HCT116 (cell line): ENCODE results near the gene IL17D. TPM values are rescaled to one million over a fixed set of nuclear protein-coding genes. Genes with fewer than 3 reads are reported as not detected.

Source experiments
- ATAC-seq: fragments of 200-7000 bp; cut with Tn5 transposase; 2 replicates; pipeline ENCODE4 v1.9.1; 2020; ENCODE audit warnings: mild to moderate bottlenecking, moderate library complexity
- Bru-seq: library from RNA; stranded (reverse); fragments of 400-500 nt; gene quantifications from one replicate; lab custom pipeline; 2021; lab: Mats Ljungman, UMichigan
- BruChase-seq, 2 experiments: library from RNA; stranded (reverse); fragments of 400-500 nt; gene quantifications; one replicate each; lab custom pipeline; 2021; lab: Mats Ljungman, UMichigan
- BruUV-seq: library from RNA; stranded (reverse); fragments of 400-500 nt; replicated peaks from 2 replicates; lab custom pipeline; 2021; lab: Mats Ljungman, UMichigan
- CTCF ChIA-PET: fragments of 300-600 bp; sonication (Branson Sonifier 250); formaldehyde crosslinking; loops from one replicate; lab custom pipeline; 2021; ENCODE audit warnings: antibody characterized with exemption; lab: Charles Lee
- POLR2A ChIA-PET: fragments of 300-600, 350-600 bp; sonication (Branson Sonifier 250); formaldehyde crosslinking; loops from one replicate; lab custom pipeline; 2021; ENCODE audit warnings: antibody characterized with exemption; lab: Charles Lee
- RAD21 ChIA-PET, 2 experiments: fragments of 300-600 bp; sonication (Branson Sonifier 250); formaldehyde crosslinking; loops; one replicate each; lab custom pipeline; 2023; ENCODE audit warnings: low total read pairs in 2 of 2; ENCODE audit not compliant: uncharacterized antibody in 2 of 2, unreplicated experiment in 2 of 2, low non-redundant PET in 1 of 2; lab: Charles Lee
- DNase-seq: peaks from one replicate; pipeline ENCODE4 v3.0.0-alpha.2; 2010; ENCODE audit warnings: low read depth, low spot score
- H2AFZ ChIP-seq: fragments of 200-600 bp; shearing (Covaris generic), sonication (generic); 2 replicates; pipeline ENCODE4 v1.6.1; 2017; ENCODE audit warnings: low read depth, mixed run types, mixed read lengths, antibody characterized with exemption, low read length; ENCODE audit not compliant: poor library complexity, severe bottlenecking
- H3K27ac ChIP-seq: 2 replicates; pipeline ENCODE4 v1.5.1; 2012; ENCODE audit warnings: low read depth, low read length
- H3K27me3 ChIP-seq: fragments of 200-600 bp; sonication (generic); 2 replicates; pipeline ENCODE4 v1.6.1; 2016; ENCODE audit warnings: mixed run types, low read length, mixed read lengths; ENCODE audit not compliant: insufficient read depth
- H3K36me3 ChIP-seq, 2 experiments: fragments of 200-500 bp in 1 of 2; fragments of 200-600 bp in 1 of 2; sonication (Bioruptor generic) in 1 of 2; sonication (generic) in 1 of 2; 2 replicates each; pipeline versions ENCODE4 v1.5.1 to v1.6.1; 2014 to 2016; ENCODE audit warnings: low read length in 2 of 2, inconsistent platforms in 1 of 2, mixed read lengths in 1 of 2, mixed run types in 1 of 2; ENCODE audit not compliant: insufficient read depth in 2 of 2, control insufficient read depth in 1 of 2
- H3K4me1 ChIP-seq, 2 experiments: fragments of 200-600 bp in 1 of 2; sonication (generic) in 1 of 2; 2 replicates each; pipeline versions ENCODE4 v1.5.1 to v1.6.1; 2012 to 2017; ENCODE audit warnings: low read length in 2 of 2, inconsistent platforms in 1 of 2, mild to moderate bottlenecking in 1 of 2, mixed read lengths in 1 of 2, mixed run types in 1 of 2, moderate library complexity in 1 of 2; ENCODE audit not compliant: insufficient read depth in 2 of 2, control insufficient read depth in 1 of 2
- H3K4me2 ChIP-seq: fragments of 200-600 bp; sonication (generic); 2 replicates; pipeline ENCODE4 v1.6.1; 2017; ENCODE audit warnings: mixed run types, low read length, mixed read lengths
- H3K4me3 ChIP-seq, 2 experiments: fragments of 200-600 bp in 1 of 2; sonication (generic) in 1 of 2; replicated peaks in 1 of 2; 2 replicates each; pipeline ENCODE4 v1.5.1; 2011 to 2016; ENCODE audit warnings: low read length in 2 of 2, control low read depth in 1 of 2, low read depth in 1 of 2, mild to moderate bottlenecking in 1 of 2, mixed read lengths in 1 of 2, mixed run types in 1 of 2
- H3K79me2 ChIP-seq: fragments of 200-600 bp; sonication (generic); 2 replicates; pipeline ENCODE4 v1.6.1; 2017; ENCODE audit warnings: mild to moderate bottlenecking, mixed run types, low read length, moderate library complexity, mixed read lengths; ENCODE audit not compliant: insufficient read depth
- H3K9ac ChIP-seq: fragments of 200-600 bp; sonication (generic); 2 replicates; pipeline ENCODE4 v1.6.1; 2016; ENCODE audit warnings: low read length, mixed read lengths
- H3K9me2 ChIP-seq: fragments of 200-600 bp; sonication (generic), shearing (Covaris generic); 2 replicates; pipeline ENCODE4 v1.6.1; 2017; ENCODE audit warnings: mixed run types, mild to moderate bottlenecking, moderate library complexity; ENCODE audit not compliant: insufficient read depth
- H3K9me3 ChIP-seq, 2 experiments: fragments of 200-500 bp in 1 of 2; fragments of 200-600 bp in 1 of 2; sonication (Bioruptor generic) in 1 of 2; sonication (generic) in 1 of 2; 2 replicates each; pipeline ENCODE4 v1.6.1; 2014 to 2017; ENCODE audit warnings: low read length in 2 of 2, mixed read lengths in 2 of 2, inconsistent platforms in 1 of 2, low read depth in 1 of 2, mild to moderate bottlenecking in 1 of 2, mixed run types in 1 of 2, moderate library complexity in 1 of 2; ENCODE audit not compliant: control insufficient read depth in 1 of 2, insufficient read depth in 1 of 2
- H4K20me1 ChIP-seq: fragments of 200-600 bp; sonication (generic), shearing (Covaris generic); 2 replicates; pipeline ENCODE4 v1.6.1; 2017; ENCODE audit warnings: mixed run types, mild to moderate bottlenecking, moderate library complexity; ENCODE audit not compliant: insufficient read depth
- CBX3 ChIP-seq: IDR thresholded peaks from 2 replicates; pipeline ENCODE4 v1.6.1; 2012; ENCODE audit warnings: low read depth
- CEBPB ChIP-seq: IDR thresholded peaks from 2 replicates; pipeline ENCODE4 v1.6.1; 2012; ENCODE audit warnings: low read depth
- CTCF ChIP-seq, 3 experiments: fragments of 200-600 bp in 1 of 3; sonication (generic) in 1 of 3; IDR thresholded peaks in 2 of 3; conservative IDR thresholded peaks in 1 of 3; 2 replicates each; pipeline ENCODE4 v1.5.1; 2012 to 2017; ENCODE audit warnings: low read depth in 2 of 3, low read length in 2 of 3, antibody characterized with exemption in 1 of 3, borderline replicate concordance in 1 of 3, control low read depth in 1 of 3, mild to moderate bottlenecking in 1 of 3, mixed read lengths in 1 of 3, mixed run types in 1 of 3, moderate library complexity in 1 of 3; ENCODE audit not compliant: insufficient read depth in 1 of 3
- EGR1 ChIP-seq: IDR thresholded peaks from 2 replicates; pipeline ENCODE4 v1.6.1; 2012; ENCODE audit warnings: low read depth
- ELF1 ChIP-seq: IDR thresholded peaks from 2 replicates; pipeline ENCODE4 v1.6.1; 2012; ENCODE audit warnings: low read depth, borderline replicate concordance
- EZH2phosphoT487 ChIP-seq: fragments of 200-600 bp; IDR thresholded peaks from 2 replicates; pipeline ENCODE4 v1.6.1; 2018; ENCODE audit warnings: antibody characterized with exemption, borderline replicate concordance
- RAD21 ChIP-seq: IDR thresholded peaks from 2 replicates; pipeline ENCODE4 v1.6.1; 2012; ENCODE audit warnings: low read depth, mild to moderate bottlenecking
- SRF ChIP-seq: IDR thresholded peaks from 2 replicates; pipeline ENCODE4 v1.6.1; 2012; ENCODE audit warnings: low read depth
- intact Hi-C: fragments of 100-400 bp; cut with micrococcal nuclease; formaldehyde crosslinking; loops from 2 replicates; pipeline ENCODE4 v1.10.0; 2022
- long read RNA-seq: library from polyadenylated mRNA; unstranded; transcript quantifications from one replicate; pipeline ENCODE4 v2.0.0, GENCODE V29; 2021; ENCODE audit not compliant: unreplicated experiment
- polyA plus RNA-seq: library from polyadenylated mRNA; unstranded; fragments of >200 nt; gene quantifications from 2 replicates; pipeline ENCODE4 v1.2.1, GENCODE V29; 2012; ENCODE audit warnings: missing spikeins
- total RNA-seq: library from RNA; stranded (reverse); gene quantifications from one replicate; pipeline ENCODE4 v1.2.1, GENCODE V29; 2021; ENCODE audit not compliant: unreplicated experiment
- TF ChIP-seq, protein P1 (sequence below): IDR thresholded peaks from 2 replicates; pipeline ENCODE4 v1.6.1; 2011; ENCODE audit warnings: mild to moderate bottlenecking, low read length, moderate library complexity; ENCODE audit not compliant: insufficient replicate concordance; ENCODE audit errors: extremely low read depth
- TF ChIP-seq, protein P2 (sequence below): IDR thresholded peaks from 2 replicates; pipeline ENCODE4 v1.6.1; 2012

IL17D gene, protein sequence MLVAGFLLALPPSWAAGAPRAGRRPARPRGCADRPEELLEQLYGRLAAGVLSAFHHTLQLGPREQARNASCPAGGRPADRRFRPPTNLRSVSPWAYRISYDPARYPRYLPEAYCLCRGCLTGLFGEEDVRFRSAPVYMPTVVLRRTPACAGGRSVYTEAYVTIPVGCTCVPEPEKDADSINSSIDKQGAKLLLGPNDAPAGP
- total RNA-seq (0.25 TPM), Bru-seq, nascent RNA (percentile 21 among the genes with signal in this experiment), BruChase-seq, experiment 1, labeled RNA remaining after a 6-hour chase (percentile 17 among the genes with signal in this experiment), BruChase-seq, experiment 2, labeled RNA remaining after a 2-hour chase (percentile 15 among the genes with signal in this experiment)
- 1.4 and 1.9 TPM in 2 replicates for polyA plus RNA-seq
- long read RNA-seq: 0 reads

DNA sequence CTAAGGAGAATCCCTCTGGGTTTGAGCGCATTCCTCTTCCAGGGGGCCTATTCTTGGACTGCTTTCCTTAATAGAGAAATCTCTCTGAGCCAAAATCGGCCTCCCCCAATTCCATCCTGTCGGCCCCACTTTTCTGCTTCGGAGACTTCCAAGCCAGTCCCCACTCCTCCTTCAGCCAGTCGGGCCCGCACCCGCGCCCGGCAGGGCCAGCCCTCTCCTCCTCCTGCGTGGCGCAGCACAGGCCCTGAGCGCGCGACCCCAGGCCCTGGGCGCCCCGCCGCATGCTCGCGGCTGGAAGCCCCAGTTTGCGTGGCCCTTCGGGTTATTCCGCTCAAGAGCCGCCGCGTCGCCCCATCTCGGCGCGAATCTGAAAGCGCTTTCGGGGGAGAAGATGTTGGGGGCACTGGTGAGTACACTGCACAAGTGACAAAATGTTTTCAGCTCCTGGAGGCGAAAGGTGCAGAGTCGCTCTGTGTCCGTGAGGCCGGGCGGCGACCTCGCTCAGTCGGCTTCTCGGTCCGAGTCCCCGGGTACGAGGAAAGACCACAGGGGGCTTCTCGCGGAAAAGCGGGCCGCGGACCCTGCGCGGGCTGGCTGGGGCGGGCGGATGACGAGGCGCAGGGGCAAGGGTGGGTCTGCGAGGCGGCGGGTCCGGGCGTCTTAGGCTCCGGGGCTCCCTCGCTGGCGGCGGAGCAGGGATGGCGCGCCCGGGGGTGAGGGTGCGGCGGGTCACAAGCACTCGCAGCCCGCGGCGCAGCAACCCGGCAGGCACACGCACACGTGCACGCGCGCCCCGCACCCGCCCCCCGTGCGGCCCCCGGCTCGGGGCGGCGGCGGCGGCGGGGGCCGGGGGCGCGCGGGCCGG lies at the start of gene IL17D:
Gene IL17D (plus strand): TSS at position 785 of the 865 bp plus-strand sequence. CDS start 303 bp downstream, outside the sequence.
- intact Hi-C loops: loop anchor here (10.0 kb wide), 1 partner anchor 508 kb away; the partner anchor contains the start of gene GJB2
- no peaks in the 10 kb centered on the region for H3K27me3 ChIP-seq
- ATAC-seq (no peak), DNase-seq (no peak)
- POLR2A ChIA-PET: interaction anchor here (0.9 kb wide), 1 partner anchor 19 kb away, joined by 3 read pairs; no protein-coding TSS in a partner anchor
- H2AFZ ChIP-seq: no peak within 1 kb of the TSS
- peak within 1 kb of the TSS; percentile 66; the same call in 1 of the 2 replicates for H3K27ac ChIP-seq
- no peaks in the 10 kb centered on the region for H4K20me1 ChIP-seq
- CTCF ChIA-PET: interaction anchor here (0.7 to 1.0 kb wide), 3 partner anchors 13 to 212 kb away, joined by 3 to 5 read pairs (median 4); no protein-coding TSS in a partner anchor
- no peaks in the 10 kb centered on the region for H3K79me2 ChIP-seq
- H3K9ac ChIP-seq: no peak within 1 kb of the TSS
- H3K9me2 ChIP-seq: no peaks in the 10 kb centered on the region
- H3K4me3 ChIP-seq: peak within 1 kb of the TSS; percentile 20 to 27; a peak in 3 of 4 replicates
- TF ChIP-seq, protein P1, sequence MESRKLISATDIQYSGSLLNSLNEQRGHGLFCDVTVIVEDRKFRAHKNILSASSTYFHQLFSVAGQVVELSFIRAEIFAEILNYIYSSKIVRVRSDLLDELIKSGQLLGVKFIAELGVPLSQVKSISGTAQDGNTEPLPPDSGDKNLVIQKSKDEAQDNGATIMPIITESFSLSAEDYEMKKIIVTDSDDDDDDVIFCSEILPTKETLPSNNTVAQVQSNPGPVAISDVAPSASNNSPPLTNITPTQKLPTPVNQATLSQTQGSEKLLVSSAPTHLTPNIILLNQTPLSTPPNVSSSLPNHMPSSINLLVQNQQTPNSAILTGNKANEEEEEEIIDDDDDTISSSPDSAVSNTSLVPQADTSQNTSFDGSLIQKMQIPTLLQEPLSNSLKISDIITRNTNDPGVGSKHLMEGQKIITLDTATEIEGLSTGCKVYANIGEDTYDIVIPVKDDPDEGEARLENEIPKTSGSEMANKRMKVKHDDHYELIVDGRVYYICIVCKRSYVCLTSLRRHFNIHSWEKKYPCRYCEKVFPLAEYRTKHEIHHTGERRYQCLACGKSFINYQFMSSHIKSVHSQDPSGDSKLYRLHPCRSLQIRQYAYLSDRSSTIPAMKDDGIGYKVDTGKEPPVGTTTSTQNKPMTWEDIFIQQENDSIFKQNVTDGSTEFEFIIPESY: no peak
- no peak for TF ChIP-seq CBX3
- TF ChIP-seq CEBPB: no peak
- TF ChIP-seq, protein P2, sequence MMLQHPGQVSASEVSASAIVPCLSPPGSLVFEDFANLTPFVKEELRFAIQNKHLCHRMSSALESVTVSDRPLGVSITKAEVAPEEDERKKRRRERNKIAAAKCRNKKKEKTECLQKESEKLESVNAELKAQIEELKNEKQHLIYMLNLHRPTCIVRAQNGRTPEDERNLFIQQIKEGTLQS: no peak
- no peak for TF ChIP-seq EZH2phosphoT487
- TF ChIP-seq EGR1: no peak
- no peak for TF ChIP-seq SRF
- TF ChIP-seq RAD21: no peak
- no peak for TF ChIP-seq CTCF (IDR thresholded peaks at IDR 0.05 in 2 of 3, conservative IDR thresholded peaks at IDR 0.05 in 1 of 3; ENCODE audit: borderline replicate concordance in 1 of 3, insufficient read depth in 1 of 3, low read depth in 2 of 3, low read length in 2 of 3)
- TF ChIP-seq ELF1: no peak
- no peaks in the 10 kb centered on the region for H3K9me3 ChIP-seq
- peak within 1 kb of the TSS; percentile 64 for H3K4me2 ChIP-seq
- RAD21 ChIA-PET: no interaction called here
- H3K36me3 ChIP-seq: no peaks in the 10 kb centered on the region
- peaks cover 3 to 19% of the 10 kb centered on the region in 2 experiments; a peak in 3 of 4 replicates for H3K4me1 ChIP-seq
- no TSS peak for BruUV-seq
